Forelimb muscle (tissue), 1 donor: Measurements from ENCODE around the gene NCS1. TPM values are rescaled to one million over a fixed set of nuclear protein-coding genes. Genes with fewer than 3 reads are reported as not detected.

Experiments
- DNase-seq: peaks from one replicate; pipeline ENCODE4 v3.0.0-alpha.2; 2013; ENCODE audit warnings: low read depth
- polyA plus RNA-seq: library from polyadenylated mRNA; unstranded; fragments of 120-200 nt; gene quantifications from one replicate; pipeline ENCODE4 v1.2.1, GENCODE V29; 2013; ENCODE audit not compliant: insufficient read length

Gene NCS1
- 54.6 TPM for polyA plus RNA-seq

DNA sequence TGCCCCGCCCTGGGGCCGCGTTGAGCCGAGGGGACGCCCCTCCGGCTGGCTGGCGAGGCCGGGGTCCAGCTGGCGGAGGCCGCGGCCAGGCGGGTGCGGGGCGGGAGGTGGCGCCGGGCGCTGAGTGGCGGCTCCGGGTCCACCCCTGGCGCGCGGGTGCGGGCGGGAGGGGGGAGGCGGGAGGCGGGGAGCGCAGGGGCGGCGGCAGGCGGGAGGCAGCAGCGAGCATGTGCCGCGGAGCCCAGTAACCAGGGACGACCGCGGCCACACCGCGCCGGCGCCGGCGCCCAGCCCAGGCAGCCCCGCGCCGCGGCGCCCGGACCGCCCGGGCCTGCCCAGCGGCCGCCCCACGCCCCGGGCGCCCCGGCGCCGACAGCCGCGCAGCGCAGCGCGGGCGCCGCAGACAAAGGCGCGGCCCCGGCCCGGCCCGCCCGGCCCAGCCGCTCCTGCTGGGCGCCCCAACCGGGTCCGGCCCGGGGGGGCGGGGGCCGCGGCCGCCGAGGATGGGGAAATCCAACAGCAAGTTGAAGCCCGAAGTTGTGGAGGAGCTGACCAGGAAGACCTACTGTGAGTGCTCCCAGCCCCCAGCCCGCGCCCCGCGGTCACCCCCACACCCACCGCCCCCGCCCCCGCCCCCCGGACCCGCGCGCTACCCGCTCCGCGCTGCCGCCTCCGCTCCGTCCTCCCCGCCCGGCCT lies at the start of gene NCS1:
Gene NCS1, plus strand, starts transcription at position 244 of the 697 bp plus-strand sequence. Its CDS starts 260 bp downstream, at position 504.
- peak; percentile 34 for DNase-seq

DNA sequence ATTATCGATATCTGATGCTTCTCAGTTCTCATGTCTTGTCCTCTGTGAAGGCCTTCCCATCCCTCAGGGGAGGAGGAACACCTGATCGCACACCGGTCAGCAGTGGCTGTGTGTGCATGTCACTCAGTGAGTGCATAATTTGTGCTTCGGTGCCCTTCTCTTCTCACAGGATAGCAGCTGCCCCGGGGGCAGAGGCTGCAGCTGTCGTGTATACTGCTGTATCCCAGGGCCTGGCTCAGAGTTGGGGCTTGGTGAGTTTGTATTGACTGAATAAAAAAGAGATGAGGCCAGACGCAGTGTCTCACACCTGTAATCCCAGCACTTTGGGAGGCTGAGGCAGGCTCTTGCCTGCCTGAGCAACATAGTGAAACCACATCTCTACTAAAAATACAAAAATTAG lies 49.7 kb upstream of the NCS1 start:
- no peak for DNase-seq

DNA sequence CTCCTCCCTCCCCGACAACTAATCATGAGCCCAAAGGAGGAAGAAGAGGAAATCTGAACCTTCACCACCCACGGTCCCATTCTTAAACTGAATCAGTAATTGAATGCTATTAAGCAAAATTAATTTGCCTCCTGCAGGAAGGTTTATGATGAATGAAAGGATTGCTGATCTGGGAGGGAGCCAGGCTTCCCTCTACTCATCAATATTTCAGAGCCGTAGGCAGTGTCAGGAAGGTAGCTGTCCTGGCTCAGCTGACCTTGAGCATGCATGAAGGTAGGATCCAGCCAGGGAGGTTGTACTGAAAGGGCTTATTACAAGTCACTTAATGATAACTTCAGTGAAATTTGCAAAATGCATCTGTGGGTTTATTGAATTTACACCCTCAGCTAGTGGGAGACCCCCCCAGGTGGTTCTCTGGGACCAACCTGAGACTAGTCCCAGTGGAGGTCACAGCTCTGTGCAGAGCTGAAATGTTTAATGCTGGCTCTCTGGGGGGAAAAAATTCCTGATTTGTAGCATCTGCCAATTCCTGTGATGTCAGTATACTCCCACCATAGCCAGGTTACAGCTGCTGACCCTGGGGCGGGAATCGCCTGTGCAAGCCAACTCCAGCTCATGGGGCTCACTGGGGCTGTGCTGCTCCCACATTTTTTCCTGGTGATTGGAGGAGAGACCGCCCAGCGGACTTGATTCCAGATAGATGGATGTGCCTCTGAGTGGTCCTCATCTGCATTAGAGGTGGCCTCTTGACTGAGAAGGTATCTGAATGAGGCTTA lies 47.9 kb upstream of the NCS1 start:
- no peak for DNase-seq

DNA sequence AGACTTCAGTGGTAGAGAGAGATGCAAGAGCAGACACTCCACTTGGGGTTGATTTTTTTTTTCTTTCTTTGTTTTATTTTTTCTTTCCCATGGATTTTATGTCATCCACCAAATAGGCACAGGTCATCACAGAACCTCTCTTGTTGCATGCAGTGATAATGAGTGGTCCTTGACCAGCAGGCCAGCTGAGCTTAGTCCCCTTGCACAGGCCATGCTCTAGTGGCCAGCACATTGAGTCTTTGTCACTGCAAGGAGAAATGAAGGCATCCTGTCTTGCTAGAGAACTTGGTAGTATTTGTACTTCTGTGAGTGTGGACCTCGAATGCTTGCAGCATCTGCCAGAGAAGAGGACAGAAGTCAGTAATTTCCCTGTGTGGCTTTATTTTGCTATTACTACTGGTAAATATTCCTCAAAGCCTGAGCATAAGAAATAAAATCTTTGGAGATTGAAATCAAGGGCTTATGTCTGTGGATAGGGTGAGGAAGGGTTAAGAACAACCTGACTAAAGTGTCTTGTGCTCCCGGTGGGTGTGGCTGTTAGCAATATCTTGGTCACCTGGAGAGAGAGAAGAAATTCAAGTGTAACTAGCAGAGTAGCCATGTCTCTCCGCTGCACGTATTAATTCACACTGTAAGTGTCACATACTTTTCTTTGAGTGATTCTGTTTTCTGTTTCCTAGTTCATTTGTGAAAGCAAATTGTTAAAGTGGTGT lies 45.3 kb upstream of the NCS1 start:
- no peak for DNase-seq

DNA sequence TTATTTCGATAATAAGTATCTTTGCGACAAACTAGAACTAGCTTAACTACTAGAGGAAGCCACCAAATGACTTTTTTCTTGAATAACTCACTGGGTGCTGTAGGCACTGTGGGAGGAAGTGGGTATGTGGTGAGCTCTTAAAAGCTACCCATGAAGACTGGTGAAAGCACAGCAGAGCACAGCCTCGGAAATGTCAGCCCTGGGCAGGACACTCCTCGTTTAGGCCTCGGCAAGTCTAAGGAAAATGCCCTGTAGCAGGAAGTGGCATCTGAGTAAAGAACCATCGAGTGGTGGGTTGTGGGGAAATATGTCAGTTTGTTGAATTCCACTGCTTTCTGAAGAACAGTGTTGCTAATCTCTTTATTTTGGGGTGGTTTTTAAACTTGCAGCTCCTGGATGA lies 44.0 kb upstream of the NCS1 start:
- no peak for DNase-seq

DNA sequence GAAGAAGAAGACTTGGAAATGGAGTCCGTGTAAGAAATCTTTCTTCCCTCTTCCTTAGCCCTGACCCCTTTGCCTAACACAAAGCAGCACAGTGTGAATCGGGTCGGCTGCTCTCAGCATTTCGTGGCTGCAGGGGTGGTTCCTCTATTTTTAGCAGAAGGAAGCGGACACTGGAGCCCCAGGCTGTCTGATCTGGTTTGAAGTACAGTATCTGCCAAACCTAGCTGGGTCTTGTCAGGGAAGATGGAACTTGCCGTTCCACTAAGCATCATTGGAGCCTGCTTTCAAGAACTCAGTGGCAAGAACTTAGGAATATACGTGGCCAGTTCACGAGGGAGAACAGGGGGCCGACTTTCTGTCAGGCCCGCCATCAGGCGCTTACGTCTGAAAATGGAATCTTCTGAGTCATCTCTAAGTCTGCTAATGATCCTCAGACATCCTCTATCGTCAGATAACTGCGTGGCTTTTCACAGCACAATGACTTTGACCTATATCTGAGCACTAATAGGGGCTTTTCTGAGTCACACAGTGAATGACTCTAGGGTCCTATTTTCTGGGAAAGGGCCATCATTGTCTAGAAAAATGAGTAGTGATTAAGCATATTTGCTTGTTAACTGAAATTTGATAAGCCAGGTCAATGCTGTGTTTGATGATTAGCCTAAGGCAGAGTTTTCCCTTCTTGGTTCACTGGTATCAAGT lies 43.3 kb upstream of the NCS1 start:
- no peak for DNase-seq

DNA sequence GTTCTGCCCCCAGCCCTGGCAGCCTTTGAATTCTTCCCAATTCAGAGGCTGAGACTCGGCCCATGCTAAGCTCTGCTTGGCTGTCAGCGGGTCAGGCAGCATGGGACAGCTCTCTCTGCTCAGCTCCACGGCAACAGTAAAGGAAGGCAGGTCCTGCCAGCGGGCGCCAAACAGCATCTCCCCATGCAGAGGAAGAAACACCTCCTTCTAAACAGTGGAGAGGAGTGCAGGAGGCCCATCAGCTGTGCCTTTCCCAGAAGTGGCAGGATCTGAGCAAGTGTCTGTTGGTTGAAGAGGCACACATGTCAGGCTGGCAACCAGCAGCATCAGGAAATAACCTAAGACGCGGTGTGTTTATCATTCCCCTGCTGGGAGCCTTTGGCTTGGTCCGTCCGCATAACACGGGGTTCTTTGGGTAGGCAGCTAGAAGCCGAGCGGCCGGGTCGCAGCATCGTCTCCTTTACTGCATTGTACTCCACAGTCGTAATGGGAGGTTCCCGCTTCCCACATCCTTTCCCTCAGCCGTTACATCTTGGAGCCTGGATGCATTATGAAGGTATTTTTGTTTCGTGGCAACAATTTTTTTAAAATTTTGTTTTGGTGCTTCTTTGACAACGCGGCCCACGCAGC lies 42.7 kb upstream of the NCS1 start:
- DNase-seq = no peak

DNA sequence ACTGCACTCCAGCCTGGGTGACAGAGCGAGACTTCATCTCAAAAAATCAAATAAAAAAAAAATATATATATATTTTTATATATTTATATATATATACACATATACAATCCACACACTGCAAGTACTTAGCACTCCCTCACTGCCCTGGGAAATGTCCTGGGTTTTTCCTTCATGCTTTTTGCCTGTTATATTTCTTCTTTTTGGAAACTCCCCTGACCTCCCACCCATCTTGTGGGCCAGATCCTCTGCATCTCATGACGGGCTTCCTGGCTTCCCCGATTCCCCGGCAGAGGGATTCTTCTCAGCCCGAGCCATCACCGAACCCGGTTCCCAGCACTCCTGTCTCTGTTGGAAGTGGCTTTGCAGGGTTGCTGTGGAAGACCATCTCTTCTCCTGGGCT lies 39.5 kb upstream of the NCS1 start:
- DNase-seq = no peak

DNA sequence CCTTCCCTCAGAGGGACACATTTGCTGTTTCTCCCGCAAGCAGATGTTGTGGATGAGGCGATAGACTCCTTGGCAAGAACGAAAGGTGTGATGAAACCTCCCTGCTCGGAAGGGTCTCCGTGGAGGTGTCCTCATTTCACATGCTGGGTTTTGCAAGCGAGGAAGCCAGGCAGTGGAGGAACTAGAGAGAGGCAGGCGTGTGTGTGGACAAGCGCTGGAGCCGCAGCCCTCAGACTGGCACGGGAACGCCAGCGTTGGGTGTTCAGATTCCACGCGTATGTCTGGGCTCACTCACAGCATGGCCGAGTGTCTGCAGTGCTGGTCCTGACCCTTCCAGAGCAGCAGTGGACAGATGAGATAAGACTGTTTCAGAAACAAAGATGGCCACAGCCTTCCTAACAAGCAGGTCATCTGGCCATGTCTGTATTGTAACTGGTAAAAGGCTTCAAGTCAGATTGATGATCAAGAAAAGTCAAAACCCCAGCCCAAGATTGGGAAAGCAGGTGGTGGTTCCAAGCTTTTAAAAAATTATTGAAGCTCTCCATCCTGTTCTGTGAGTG lies 35.0 kb upstream of the NCS1 start:
- no peak for DNase-seq

DNA sequence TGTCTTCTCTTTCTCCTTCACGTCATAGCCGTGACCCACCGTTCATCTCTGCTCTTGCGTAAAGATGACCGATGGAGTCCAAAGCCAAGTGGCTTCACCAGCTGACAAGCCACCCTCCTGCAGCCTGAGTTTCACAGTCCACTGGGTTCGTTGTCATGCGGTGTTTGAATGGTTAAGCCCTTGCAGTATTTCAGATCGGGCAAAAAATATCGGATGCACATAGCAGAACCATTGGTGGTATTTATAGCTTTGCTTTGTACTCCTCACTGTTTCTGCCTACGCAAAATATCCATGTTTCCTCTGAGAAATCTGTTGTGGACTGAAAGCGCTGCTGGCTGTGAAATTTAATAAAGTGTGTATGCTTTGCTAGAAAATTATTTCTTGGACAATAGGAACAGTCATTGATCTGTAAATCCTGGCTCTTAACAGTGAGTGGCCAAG lies 34.5 kb upstream of the NCS1 start:
- DNase-seq = no peak

DNA sequence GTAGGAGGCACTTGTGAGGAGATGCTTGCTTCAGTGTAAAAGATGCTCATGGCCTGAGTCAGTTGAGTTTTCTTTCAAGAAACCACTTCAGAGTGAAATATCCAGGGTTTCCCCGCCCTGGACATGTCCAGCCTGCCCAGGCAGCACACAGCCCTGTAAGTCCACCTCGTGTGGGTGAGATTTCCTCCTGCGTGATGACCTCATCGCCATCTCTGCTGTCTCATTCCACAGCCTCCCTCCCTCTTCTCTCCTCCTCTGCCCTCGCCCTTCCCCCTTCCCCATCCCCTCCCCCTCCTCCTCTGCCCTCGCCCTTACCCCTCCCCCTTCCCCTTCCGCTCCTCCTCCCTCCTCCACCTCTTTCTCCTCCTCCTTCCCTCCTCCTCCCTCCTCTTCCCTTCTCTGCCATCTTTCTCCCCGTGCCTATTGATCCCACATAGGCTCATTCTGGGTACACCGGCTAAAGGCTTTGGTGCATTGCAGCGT lies 34.0 kb upstream of the NCS1 start:
- no peak for DNase-seq

DNA sequence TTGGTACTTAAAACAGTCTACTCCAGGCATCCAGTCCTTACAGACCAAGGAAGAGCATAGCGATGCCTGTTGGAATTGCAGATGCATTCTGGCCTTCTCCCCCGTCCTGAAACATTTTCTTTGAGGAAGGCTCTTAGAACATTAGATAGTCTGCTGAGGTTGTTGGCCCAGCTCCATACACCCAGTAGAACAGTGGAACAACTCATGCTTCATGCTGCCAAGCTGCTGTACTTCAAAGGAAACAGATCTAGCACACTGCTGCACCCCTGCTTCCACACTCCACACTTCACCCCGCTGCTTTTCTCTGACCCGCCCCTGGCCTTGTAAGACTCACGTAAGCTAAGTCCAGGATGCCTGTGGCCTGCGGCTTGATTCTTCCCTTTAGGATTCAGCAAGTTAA lies 33.4 kb upstream of the NCS1 start:
- no peak for DNase-seq

DNA sequence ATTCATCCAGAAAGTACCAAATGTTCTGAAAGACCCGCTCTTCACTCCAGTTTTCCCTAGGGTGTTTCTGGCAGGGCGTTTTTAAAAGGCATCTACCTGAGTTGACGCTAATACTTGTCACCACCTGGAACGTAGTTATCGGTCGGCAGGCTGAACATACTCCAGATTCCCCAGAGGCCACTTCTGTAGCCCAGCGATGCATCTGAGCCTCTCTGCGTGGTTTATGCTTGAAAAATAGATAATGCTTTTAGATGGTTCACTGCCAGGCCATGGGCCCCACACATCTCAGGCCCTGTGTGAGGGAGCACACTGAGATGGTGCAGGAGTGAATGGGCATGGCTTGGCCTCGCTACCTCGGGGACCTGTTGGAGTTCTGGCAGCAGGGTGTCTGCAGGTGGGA lies 33.0 kb upstream of the NCS1 start:
- no peak for DNase-seq

DNA sequence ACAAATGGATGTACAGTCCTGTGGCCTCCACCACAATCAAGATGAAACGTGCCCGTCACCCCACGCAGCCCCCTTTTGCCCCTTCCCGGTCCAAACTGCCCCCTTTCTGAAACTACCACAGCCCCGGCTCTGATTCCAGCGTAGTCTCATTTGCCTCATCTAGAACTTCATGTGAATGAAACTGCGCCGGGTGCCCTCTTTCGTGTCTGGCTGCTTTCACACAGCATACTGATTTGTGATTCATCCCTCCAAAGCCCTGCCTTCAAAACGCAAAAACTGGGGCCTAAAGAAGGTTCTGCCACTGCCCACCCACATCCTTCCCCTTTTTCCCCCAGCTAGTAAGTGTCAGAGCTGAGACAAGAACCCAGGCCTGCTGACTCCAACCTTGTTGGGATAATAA lies 31.5 kb upstream of the NCS1 start:
- no peak for DNase-seq

DNA sequence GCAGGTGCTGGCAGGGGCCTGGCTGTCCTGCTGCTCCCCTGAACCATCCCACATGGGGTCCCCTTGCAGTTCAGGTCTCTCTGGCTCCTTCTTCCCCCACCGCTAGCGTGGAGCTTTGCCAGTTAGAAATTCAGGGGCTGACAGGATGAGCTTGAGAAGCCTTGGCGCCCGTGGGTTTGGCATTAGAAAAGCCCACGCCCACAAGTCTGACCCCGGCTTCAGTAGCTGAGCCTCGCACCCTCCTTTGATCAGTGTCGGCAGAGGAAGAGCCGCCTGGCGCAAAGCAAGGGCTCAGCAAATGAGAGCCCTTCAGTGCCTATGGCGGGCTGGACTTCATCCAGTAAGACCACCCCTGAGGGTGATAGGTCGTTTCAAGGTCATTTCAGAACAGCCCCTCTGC lies 30.1 kb upstream of the NCS1 start:
- DNase-seq = no peak

DNA sequence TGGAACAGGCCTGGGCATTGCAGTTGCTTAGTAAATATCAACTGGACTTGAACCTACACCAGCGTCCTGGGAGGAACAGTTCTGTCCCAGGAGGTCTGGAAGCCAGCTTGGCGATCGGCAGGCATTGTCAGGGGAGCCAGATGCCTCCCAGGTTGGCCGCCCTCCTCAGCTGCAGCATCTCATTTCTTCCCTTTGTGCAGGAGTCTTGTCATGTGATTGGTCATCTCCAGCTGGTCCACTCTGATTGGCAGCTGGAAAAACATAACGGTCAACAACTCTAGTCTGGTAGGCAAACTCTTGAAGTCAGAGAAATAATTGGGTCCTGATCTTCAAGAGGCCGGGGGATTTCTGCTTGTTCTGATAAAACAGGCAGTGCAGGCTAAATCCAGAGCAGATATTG lies 29.6 kb upstream of the NCS1 start:
- DNase-seq = no peak

DNA sequence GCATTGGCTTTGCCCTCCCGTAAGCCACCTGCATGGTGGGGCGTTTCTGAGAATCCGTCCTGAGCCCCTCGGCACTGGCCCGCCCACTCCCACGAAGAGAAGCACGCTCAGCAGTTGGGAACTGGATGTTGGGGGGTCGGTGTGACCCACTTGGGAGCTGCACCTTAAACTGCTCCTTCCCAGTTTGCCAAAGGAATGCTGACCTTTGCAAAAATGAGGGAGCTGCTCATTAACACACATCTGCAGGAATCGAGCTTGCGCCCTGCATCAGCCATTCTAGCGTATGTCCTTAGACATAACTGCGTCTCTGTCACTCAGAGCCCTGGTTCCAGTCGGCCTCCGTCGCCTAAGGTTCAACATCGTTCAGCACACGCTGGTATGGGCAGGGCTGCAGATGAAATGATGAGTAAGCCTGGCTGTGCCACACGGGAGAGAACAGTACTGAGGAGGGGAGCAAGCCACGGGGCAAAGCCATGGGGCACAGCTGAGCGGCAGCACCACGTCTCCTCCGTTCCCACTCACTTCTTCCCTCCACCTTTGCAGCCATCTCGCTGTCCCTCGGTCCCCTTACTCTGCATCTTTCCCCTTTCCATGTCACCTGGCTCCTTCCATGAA lies 28.8 kb upstream of the NCS1 start:
- DNase-seq = no peak

DNA sequence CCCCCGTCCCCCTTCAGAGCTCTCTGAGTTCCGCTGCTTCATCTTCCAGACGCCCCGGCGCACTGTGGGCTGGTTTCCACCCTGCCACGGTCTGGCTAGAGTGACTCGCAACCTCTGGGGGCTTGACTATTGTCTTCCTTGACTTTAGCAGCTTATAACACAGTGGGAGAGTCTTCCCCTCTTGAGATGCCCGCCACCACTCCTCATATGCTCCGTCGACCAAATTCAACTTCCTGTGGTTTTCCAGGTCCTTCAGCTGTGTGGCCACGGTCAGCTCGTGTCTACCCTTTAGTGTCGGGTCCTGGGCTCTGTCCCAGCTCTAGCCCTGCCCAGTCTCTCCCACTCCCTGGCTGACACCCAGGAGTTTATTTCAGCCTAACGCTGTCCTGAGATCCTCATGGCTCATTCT lies 28.2 kb upstream of the NCS1 start:
- no peak for DNase-seq

DNA sequence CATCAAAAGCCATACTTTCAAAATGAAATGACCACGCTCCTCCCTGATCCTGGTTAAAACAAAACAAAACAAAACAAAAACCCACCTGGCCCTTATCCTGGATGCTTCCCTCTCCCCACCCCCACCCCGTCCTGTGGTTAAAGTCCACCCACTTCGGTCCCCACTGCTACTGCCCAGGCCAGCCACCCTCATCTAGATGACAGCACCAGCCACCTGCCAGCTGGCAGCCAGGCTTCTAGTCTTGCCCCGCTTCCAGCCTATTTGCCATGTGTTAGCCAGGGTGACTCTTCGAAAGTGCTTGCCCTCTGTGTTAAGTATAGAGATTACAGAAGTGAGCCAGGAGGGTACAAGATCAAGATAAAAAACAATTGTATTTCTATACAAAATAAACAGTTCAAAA lies 27.5 kb upstream of the NCS1 start:
- no peak for DNase-seq

DNA sequence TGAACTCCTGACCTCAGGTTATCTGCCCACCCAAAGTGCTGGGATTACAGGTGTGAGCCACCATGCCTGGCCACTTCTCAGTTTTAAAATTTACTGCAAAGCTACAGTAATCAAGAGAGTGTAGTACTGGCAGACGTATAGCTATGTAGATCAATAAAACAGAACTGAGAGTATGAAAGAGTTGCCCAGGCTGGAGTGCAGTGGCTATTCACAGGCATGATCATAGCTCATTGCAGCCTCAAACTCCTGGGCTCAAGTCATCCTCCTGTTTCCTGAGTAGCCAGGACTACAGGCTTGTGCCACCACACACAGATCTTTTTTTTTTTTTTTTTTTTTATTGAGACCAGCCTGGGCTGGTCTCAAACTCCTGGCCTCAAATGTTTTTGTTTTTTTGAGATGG lies 26.5 kb upstream of the NCS1 start:
- no peak for DNase-seq

DNA sequence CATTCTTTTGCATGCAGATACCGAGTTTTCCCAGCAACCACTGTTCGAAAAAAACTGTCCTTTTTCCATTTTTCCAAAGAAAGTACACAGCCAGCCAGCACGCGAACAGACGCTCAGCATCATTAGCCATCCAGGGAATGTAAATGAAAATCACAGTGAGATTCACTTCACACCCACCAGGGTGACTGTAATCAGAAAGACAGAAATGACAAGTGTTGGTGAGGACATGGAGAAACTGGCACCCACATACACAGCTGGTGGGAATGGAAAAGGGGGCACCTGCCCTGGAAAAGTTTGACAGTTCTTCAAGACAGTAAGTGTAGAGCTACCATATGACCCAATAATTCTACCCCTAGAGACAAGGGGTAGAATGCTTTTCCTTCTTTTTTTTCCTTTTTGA lies 25.0 kb upstream of the NCS1 start:
- DNase-seq = no peak
